A549 (cell line): ENCODE results near the gene STX16. TPM values are rescaled to one million over a fixed set of nuclear protein-coding genes. Genes with fewer than 3 reads are reported as not detected.

Source experiments
- ATAC-seq, 2 experiments: fragments of 200-7000 bp in 1 of 2; fragments of >200 bp in 1 of 2; cut with Nextera tagmentation in 1 of 2; cut with Tn5 transposase in 1 of 2; 3 replicates each; pipeline versions ENCODE4 v1.8.0 to v1.9.1; 2018 to 2020; ENCODE audit warnings: mild to moderate bottlenecking in 1 of 2, moderate library complexity in 1 of 2
- CTCF ChIA-PET: fragments of 300-600 bp; sonication (Branson Sonifier 250); formaldehyde crosslinking; extraction: SDS; loops from one replicate; lab custom pipeline; 2021; ENCODE audit warnings: antibody characterized with exemption, inconsistent platforms; lab: Yijun Ruan, JAX
- POLR2A ChIA-PET: fragments of 350-600 bp; formaldehyde crosslinking; extraction: SDS; loops from one replicate; lab custom pipeline; 2021; ENCODE audit warnings: antibody characterized with exemption, inconsistent platforms; lab: Yijun Ruan, JAX
- DNase-seq, 2 experiments: peaks; one replicate each; pipeline versions ENCODE4 v3.0.0 to v3.0.0-alpha.2; 2011 to 2016; ENCODE audit warnings: low read depth in 1 of 2, low spot score in 1 of 2
- FAIRE-seq: peaks from 2 replicates; lab custom pipeline; 2011; peaks lifted over from hg19 to GRCh38; lab: Jason Lieb, UNC
- H3K27ac ChIP-seq, 2 experiments: fragments of >200 bp; sonication (Bioruptor Twin); formaldehyde crosslinking; 3 replicates each; pipeline ENCODE4 v1.5.1; 2016 to 2017
- H3K4me1 ChIP-seq: fragments of >200 bp; sonication (Bioruptor Twin); formaldehyde crosslinking; 3 replicates; pipeline ENCODE4 v1.6.1; 2016
- H3K4me2 ChIP-seq: fragments of >200 bp; sonication (Bioruptor Twin); formaldehyde crosslinking; 3 replicates; pipeline ENCODE4 v1.6.1; 2016
- H3K4me3 ChIP-seq: fragments of >200 bp; sonication (Bioruptor Twin); formaldehyde crosslinking; 3 replicates; pipeline ENCODE4 v1.5.1; 2016
- H3K9me3 ChIP-seq: fragments of >200 bp; sonication (Bioruptor Twin); formaldehyde crosslinking; 3 replicates; pipeline ENCODE4 v1.6.1; 2016
- CHD2 ChIP-seq: fragments of 150-350 bp; IDR thresholded peaks from 2 replicates; pipeline ENCODE4 v1.6.1; 2014; ENCODE audit warnings: low read length; ENCODE audit not compliant: partially characterized antibody
- CHD4 ChIP-seq: fragments of 200-600 bp; sonication (generic); IDR thresholded peaks from 2 replicates; pipeline ENCODE4 v1.6.1; 2016; ENCODE audit warnings: antibody characterized with exemption, mild to moderate bottlenecking, borderline replicate concordance
- CTCF ChIP-seq: fragments of >200 bp; sonication (Bioruptor Twin); formaldehyde crosslinking; IDR thresholded peaks from 3 replicates; pipeline ENCODE4 v1.5.1; 2016
- E2F6 ChIP-seq: IDR thresholded peaks from 2 replicates; pipeline ENCODE4 v1.6.1; 2012; ENCODE audit warnings: low read depth, borderline replicate concordance
- EHMT2 ChIP-seq: fragments of 200-600 bp; sonication (generic); IDR thresholded peaks from 2 replicates; pipeline ENCODE4 v1.6.1; 2016; ENCODE audit warnings: antibody characterized with exemption, low read depth, mild to moderate bottlenecking, moderate library complexity
- ELK1 ChIP-seq: fragments of 150-350 bp; IDR thresholded peaks from 2 replicates; pipeline ENCODE4 v1.6.1; 2014; ENCODE audit warnings: low read depth, mild to moderate bottlenecking, low read length
- FOSL2 ChIP-seq, 2 experiments: fragments of 450-650 bp in 1 of 2; fragments of >200 bp in 1 of 2; sonication (Bioruptor Twin) in 1 of 2; formaldehyde crosslinking; IDR thresholded peaks; 2 replicates each; pipeline versions ENCODE4 v1.5.0 to v1.6.1; 2016 to 2020; ENCODE audit warnings: mild to moderate bottlenecking in 1 of 2, moderate library complexity in 1 of 2
- HOXB5 ChIP-seq: fragments of 250-450 bp; sonication (Bioruptor Pico); IDR thresholded peaks from 2 replicates; pipeline ENCODE4 v1.5.0; 2020; ENCODE audit warnings: mild to moderate bottlenecking, moderate library complexity
- JUN ChIP-seq, 2 experiments: fragments of >200 bp; sonication (Bioruptor Twin); formaldehyde crosslinking; IDR thresholded peaks; 2 replicates in 1 of 2; 3 replicates in 1 of 2; pipeline ENCODE4 v1.6.1; 2016 to 2017
- KDM5A ChIP-seq: fragments of 200-600 bp; sonication (generic); IDR thresholded peaks from 2 replicates; pipeline ENCODE4 v1.6.1; 2016; ENCODE audit warnings: antibody characterized with exemption, mild to moderate bottlenecking
- MAFK ChIP-seq: fragments of 450-650 bp; IDR thresholded peaks from 2 replicates; pipeline ENCODE4 v1.6.1; 2014; ENCODE audit not compliant: partially characterized antibody
- MAX ChIP-seq: IDR thresholded peaks from 2 replicates; pipeline ENCODE4 v1.6.1; 2012
- NFE2L2 ChIP-seq: fragments of 150-350 bp; conservative IDR thresholded peaks from 2 replicates; pipeline ENCODE4 v1.6.1; 2014; ENCODE audit warnings: low read length
- NR3C1 ChIP-seq: fragments of >200 bp; sonication (Bioruptor Twin); formaldehyde crosslinking; IDR thresholded peaks from 3 replicates; pipeline ENCODE4 v1.6.1; 2017
- POLR2A ChIP-seq: IDR thresholded peaks from 2 replicates; pipeline ENCODE4 v1.6.1; 2012; ENCODE audit warnings: mild to moderate bottlenecking, low read length
- POLR2AphosphoS2 ChIP-seq: conservative IDR thresholded peaks from 2 replicates; pipeline ENCODE4 v1.6.1; 2012; ENCODE audit warnings: low read length, improper control_type of control experiment, inconsistent platforms
- RARB ChIP-seq: fragments of 250-450 bp; sonication (Bioruptor Pico); IDR thresholded peaks from 2 replicates; pipeline ENCODE4 v1.8.0; 2021; ENCODE audit warnings: mild to moderate bottlenecking, moderate library complexity
- REST ChIP-seq: fragments of 200-600 bp; sonication (generic); IDR thresholded peaks from 2 replicates; pipeline ENCODE4 v1.6.1; 2016; ENCODE audit warnings: antibody characterized with exemption, mild to moderate bottlenecking, moderate library complexity
- SMC3 ChIP-seq: fragments of >200 bp; sonication (Bioruptor Twin); formaldehyde crosslinking; IDR thresholded peaks from 3 replicates; pipeline ENCODE4 v1.6.1; 2018; ENCODE audit warnings: inconsistent platforms
- TFCP2L1 ChIP-seq: fragments of 250-450 bp; sonication (Bioruptor Pico); IDR thresholded peaks from 2 replicates; pipeline ENCODE4 v1.5.0; 2021; ENCODE audit warnings: mild to moderate bottlenecking
- TP53 ChIP-seq: fragments of 250-450 bp; sonication (Bioruptor Pico); IDR thresholded peaks from 2 replicates; pipeline ENCODE4 v1.5.0; 2021; ENCODE audit warnings: mild to moderate bottlenecking, moderate library complexity
- ZFP36 ChIP-seq: fragments of 450-650 bp; IDR thresholded peaks from 2 replicates; pipeline ENCODE4 v1.6.1; 2014; ENCODE audit warnings: borderline replicate concordance; ENCODE audit not compliant: partially characterized antibody
- ZSCAN20 ChIP-seq: fragments of 250-450 bp; sonication (Bioruptor Pico); IDR thresholded peaks from 2 replicates; pipeline ENCODE4 v1.8.0; 2022; ENCODE audit warnings: mild to moderate bottlenecking, moderate library complexity
- WGBS: methylation state at CpG from one replicate; pipeline ENCODE4 v1.1.6; 2017; ENCODE audit errors: missing lambda C conversion rate; 5-methylcytosine and 5-hydroxymethylcytosine counted together
- polyA plus RNA-seq, 4 experiments: library from polyadenylated mRNA; depleted of rRNA in 3 of 4; stranded (reverse); fragments of >200 nt; fragmentation: RNase III in 1 of 4; extraction: RNeasy Plus Mini Kit Qiagen cat#74134 plus additional on column Dnase treatment in 1 of 4; gene quantifications; 2 replicates in 3 of 4; 3 replicates in 1 of 4; pipeline ENCODE4 v1.2.3, GENCODE V29; 2011 to 2017

STX16 gene
- polyA plus RNA-seq, 2 of the 4 experiments (the other 2 are of a cell fraction) = 68.5 to 71.6 TPM

GRCh38 chr20:58716476-58717277 is 65.6 kb downstream of the STX16 start:
- WGBS = 88% methylated on average over 18 of the region's 23 CpGs
- CTCF ChIA-PET = interaction anchor here (1.0 kb wide), 1 partner anchor 11 kb away, joined by 3 read pairs; no protein-coding TSS in a partner anchor

GRCh38 chr20:58717278-58718091 is 66.4 kb downstream of the STX16 start:
- WGBS = 76% methylated on average over 20 of the region's 23 CpGs
- Histone ChIP-seq H3K4me3 (no peak overlapping the region), H3K9me3 (no peaks in the 10 kb centered on the region), H3K4me2 (no peak overlapping the region), H3K27ac (no peak overlapping the region), H3K4me1 (no peaks in the 10 kb centered on the region)
- no peak for ATAC-seq
- no peak for DNase-seq
- FAIRE-seq = no peak
- no peak for TF ChIP-seq TP53 (CRISPR knock-in tag)
- TF ChIP-seq ZFP36 = no peak
- TF ChIP-seq KDM5A = no peak
- TF ChIP-seq ZSCAN20 (CRISPR knock-in tag) = no peak
- no peak for TF ChIP-seq CHD2
- no peak for TF ChIP-seq ELK1
- TF ChIP-seq MAX = no peak
- TF ChIP-seq EHMT2 = no peak
- TF ChIP-seq POLR2AphosphoS2 = no peak
- TF ChIP-seq RARB (CRISPR knock-in tag) = no peak
- no peak for TF ChIP-seq NFE2L2
- TF ChIP-seq FOSL2 (IDR thresholded peaks at IDR 0.05) = no peak
- no peak for TF ChIP-seq FOSL2 (CRISPR knock-in tag; IDR thresholded peaks at IDR 0.05)
- TF ChIP-seq HOXB5 (CRISPR knock-in tag) = no peak
- no peak for TF ChIP-seq REST
- TF ChIP-seq POLR2A = no peak
- ChIA-PET CTCF (interaction anchor here (1.0 kb wide), 1 partner anchor 12 kb away, joined by 3 read pairs; no protein-coding TSS in a partner anchor), POLR2A (no interaction called here)

More at GRCh38 chr20:58716476-58717277, 65.6 kb downstream of the STX16 start:
- TF ChIP-seq JUN (IDR thresholded peaks at IDR 0.05) (no peak), KDM5A (no peak), MAFK (no peak), MAX (no peak), EHMT2 (no peak), CHD4 (no peak), NR3C1 (no peak), E2F6 (no peak), SMC3 (no peak), CTCF (no peak), TFCP2L1 (CRISPR knock-in tag) (no peak)
- TF ChIP-seq, all 56 proteins: peak for 0
- ATAC-seq (no peak), DNase-seq (no peak), FAIRE-seq (no peak)
- Histone ChIP-seq H3K27ac (no peak overlapping the region), H3K4me3 (no peak overlapping the region), H3K9me3 (no peaks in the 10 kb centered on the region), H3K4me2 (no peak overlapping the region), H3K4me1 (no peaks in the 10 kb centered on the region)
- POLR2A ChIA-PET = no interaction called here
